HG03060 (cell line): Measurements from ENCODE around the gene DOK4.
"Not testable (repeated sequence)": the region's sequence is repeated elsewhere in the genome, so short reads cannot be mapped to it uniquely, and the experiment has no call there.

Experiments used
- ATAC-seq: cut with Tn5 transposase; IDR thresholded peaks from one replicate; pipeline ENCODE4 v1.9.1; 2021; ENCODE audit warnings: low read depth, moderate number of reproducible peaks; ENCODE audit not compliant: unreplicated experiment

DOK4 gene

GRCh38 chr16:57503366-57503765, 17.1 kb upstream of the DOK4 start:
- ATAC-seq = no peak

- ATAC-seq = no peak
These were observed 15.9 kb upstream of the DOK4 start for GRCh38 chr16:57502048-57502775.

GRCh38 chr16:57501492-57501891, 15.2 kb upstream of the DOK4 start:
- no peak for ATAC-seq

GRCh38 chr16:57500578-57501111, 14.4 kb upstream of the DOK4 start:
- ATAC-seq = no peak

GRCh38 chr16:57499941-57500340, 13.6 kb upstream of the DOK4 start:
- not testable (repeated sequence) for ATAC-seq

GRCh38 chr16:57498031-57498430, 11.7 kb upstream of the DOK4 start:
- ATAC-seq = no peak

GRCh38 chr16:57497121-57497520, 10.8 kb upstream of the DOK4 start:
- ATAC-seq = no peak

- no peak for ATAC-seq
These were observed 7.5 kb upstream of the DOK4 start for GRCh38 chr16:57493767-57494166.

GRCh38 chr16:57489229-57489628, 2.9 kb upstream of the DOK4 start:
- ATAC-seq = no peak

- ATAC-seq = no peak
These were observed 853 bp upstream of the DOK4 start for GRCh38 chr16:57486858-57487834.

- ATAC-seq = no peak
These were observed 990 bp downstream of the DOK4 start for GRCh38 chr16:57485091-57485915.

GRCh38 chr16:57484515-57485005, 1.7 kb downstream of the DOK4 start:
- ATAC-seq = no peak

GRCh38 chr16:57483725-57484514, 2.4 kb downstream of the DOK4 start:
- no peak for ATAC-seq

GRCh38 chr16:57482845-57483545, 3.3 kb downstream of the DOK4 start:
- no peak for ATAC-seq

GRCh38 chr16:57481421-57481820, 4.9 kb downstream of the DOK4 start:
- no peak for ATAC-seq

GRCh38 chr16:57480754-57481230, 5.5 kb downstream of the DOK4 start:
- ATAC-seq = no peak

- ATAC-seq = no peak
These were observed 6.1 kb downstream of the DOK4 start for GRCh38 chr16:57479976-57480753.
